Measurements from ENCODE around the gene UPF1.

DNA sequence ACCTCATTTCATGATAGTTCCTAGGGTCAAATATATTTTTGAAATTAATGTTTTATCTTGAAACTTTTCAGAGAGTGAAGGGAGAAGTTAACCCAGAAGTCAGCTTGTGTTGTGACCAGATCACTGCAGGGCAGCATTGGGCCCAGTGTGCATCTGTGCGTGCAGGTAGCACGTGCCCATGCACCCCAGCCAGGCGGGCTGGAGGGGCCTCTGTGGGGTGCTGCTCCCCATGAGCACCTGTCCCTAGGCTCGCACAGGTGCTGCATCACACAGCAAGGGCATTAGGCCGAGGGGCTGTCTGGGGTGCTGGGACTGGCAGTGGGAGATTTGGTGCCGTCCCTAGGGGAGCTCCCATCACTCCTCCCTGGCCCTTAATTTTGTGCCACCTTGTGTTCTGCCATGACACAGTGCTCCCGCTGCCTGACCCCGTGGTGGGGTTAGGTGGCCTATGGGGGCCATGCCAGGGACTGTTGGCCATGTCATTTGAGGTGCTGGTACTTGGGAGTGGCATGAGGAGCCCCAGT lies 13.1 kb downstream of the UPF1 start:
- no peak for TF ChIP-seq POLR2A (IDR thresholded peaks at IDR 0.05)
- TF ChIP-seq CTCF (IDR thresholded peaks at IDR 0.05) = no peak
